Mononuclear cell (primary cell): ENCODE results near the gene ACOT7. TPM values are rescaled to one million over a fixed set of nuclear protein-coding genes. Genes with fewer than 3 reads are reported as not detected.

Experiments
- H3K27me3 ChIP-seq: 2 replicates; pipeline ENCODE4 v1.6.0; 2011; ENCODE audit warnings: low read length, control low read depth; ENCODE audit not compliant: insufficient read depth
- H3K4me1 ChIP-seq: 2 replicates; pipeline ENCODE4 v1.5.1; 2011; ENCODE audit warnings: mild to moderate bottlenecking, low read length, control low read depth; ENCODE audit not compliant: insufficient read depth
- H3K4me3 ChIP-seq: 2 replicates; pipeline ENCODE4 v1.5.1; 2011; ENCODE audit warnings: mild to moderate bottlenecking, low read length, moderate library complexity
- H3K9me3 ChIP-seq: 2 replicates; pipeline ENCODE4 v1.5.1; 2011; ENCODE audit warnings: low read depth, mild to moderate bottlenecking, control low read depth, low read length
- total RNA-seq: library from RNA; depleted of rRNA; stranded (reverse); fragments of >200 nt; gene quantifications from one replicate; pipeline ENCODE4 v1.2.3, GENCODE V29; 2012

Gene ACOT7
- total RNA-seq, 1 donor, result 2.1 TPM

DNA sequence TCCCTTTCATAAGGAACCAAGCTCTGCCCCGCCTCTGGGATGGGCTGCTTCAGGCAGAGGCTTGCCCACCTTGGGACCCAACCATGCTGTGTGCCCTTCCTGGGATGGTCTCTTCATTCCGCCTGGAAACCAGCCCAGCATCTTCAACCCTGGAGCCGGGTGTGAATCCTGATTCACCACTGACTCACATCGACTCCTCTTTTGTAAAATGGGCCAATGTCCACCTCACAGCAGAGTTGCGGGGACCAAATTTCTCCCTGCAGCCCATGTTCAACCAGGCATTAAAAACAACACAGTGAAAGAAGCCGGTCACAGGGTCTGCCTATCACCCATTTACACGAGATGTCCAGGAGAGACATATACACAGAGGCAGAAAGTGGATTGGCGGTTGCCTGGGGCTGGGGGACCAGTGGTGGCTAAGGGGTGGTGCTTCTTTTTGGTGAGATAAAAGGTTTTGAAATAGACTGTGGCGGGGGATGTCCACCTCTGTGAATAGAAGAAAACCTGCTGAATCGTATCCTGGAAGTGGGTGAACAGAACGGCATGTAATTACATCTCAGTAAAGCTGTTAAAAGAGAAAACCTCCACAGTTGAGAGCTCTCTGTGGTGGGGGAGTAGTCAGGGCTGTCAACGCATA is 125.8 kb downstream of the ACOT7 start:
- Histone ChIP-seq H3K4me3 (no peak overlapping the region), H3K9me3 (no peaks in the 10 kb centered on the region), H3K27me3 (no peaks in the 10 kb centered on the region), H3K4me1 (no peaks in the 10 kb centered on the region)

DNA sequence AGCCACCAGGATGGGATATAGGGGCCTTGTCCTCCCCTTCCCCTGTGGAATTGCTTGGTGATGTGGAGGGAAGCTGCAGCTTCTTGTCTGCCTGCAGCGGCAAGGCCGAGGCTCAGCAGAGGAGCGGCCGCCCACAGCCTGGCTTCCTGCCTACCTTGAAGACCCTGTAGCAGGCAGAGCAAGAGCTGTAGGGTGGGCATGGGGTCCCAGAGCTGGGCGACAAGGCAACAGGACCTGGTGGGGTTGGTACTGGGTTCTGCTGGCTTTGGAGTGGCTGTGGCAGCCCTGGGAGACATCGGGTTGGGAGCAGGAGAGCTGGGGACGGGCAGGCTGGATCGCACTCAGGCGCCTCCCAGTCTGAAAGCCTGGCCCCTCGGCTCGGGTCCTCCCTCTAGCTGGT is 126.9 kb downstream of the ACOT7 start:
- Histone ChIP-seq H3K27me3 (peaks cover 2% of the 10 kb centered on the region), H3K4me1 (no peaks in the 10 kb centered on the region), H3K9me3 (no peaks in the 10 kb centered on the region), H3K4me3 (no peak overlapping the region)

DNA sequence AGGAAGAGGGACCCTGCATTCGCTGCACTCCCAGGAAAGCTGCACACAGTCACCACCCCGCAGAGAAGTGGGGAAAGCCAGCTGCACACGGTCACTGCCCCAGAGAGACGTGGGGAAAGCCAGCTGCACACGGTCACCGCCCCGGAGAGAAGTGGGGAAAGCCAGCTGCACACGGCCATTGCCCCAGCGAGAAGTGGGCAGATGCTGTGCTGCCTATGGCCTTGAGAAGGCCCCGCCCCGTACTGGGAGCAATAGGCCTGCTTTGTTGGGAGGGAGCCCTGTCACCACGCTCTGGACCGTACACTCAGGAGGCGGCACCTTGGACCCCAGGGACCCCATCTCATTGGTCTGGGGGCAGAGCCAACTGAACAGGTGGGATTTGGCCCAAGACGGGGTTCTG is 128.4 kb downstream of the ACOT7 start:
- no peak overlapping the region for H3K4me3 ChIP-seq
- peaks cover 5% of the 10 kb centered on the region for H3K4me1 ChIP-seq
- peaks cover 2% of the 10 kb centered on the region for H3K27me3 ChIP-seq
- no peaks in the 10 kb centered on the region for H3K9me3 ChIP-seq

DNA sequence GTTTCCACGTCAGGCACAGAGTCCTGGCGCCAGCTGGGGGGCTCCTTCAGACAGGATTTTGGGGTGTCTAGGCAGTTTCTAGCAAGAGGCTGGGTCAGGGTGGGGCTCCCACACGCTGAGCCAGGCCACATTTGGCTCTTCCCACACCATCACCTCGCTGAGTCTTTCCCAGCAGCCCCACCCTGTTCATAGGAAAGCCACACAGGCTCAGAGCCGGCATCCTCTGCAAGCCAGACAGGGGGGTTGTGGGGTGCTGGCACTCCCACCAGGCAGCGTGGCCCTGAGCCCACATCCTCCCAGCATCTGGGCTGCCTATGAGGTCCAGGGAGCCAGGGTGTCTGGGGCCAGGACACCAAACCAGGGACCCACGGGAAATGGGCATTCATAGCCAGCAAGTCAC is 129.9 kb downstream of the ACOT7 start:
- peaks cover 11% of the 10 kb centered on the region for H3K4me1 ChIP-seq
- no peaks in the 10 kb centered on the region for H3K9me3 ChIP-seq
- H3K27me3 ChIP-seq, result peaks cover 2% of the 10 kb centered on the region
- H3K4me3 ChIP-seq, result no peak overlapping the region

DNA sequence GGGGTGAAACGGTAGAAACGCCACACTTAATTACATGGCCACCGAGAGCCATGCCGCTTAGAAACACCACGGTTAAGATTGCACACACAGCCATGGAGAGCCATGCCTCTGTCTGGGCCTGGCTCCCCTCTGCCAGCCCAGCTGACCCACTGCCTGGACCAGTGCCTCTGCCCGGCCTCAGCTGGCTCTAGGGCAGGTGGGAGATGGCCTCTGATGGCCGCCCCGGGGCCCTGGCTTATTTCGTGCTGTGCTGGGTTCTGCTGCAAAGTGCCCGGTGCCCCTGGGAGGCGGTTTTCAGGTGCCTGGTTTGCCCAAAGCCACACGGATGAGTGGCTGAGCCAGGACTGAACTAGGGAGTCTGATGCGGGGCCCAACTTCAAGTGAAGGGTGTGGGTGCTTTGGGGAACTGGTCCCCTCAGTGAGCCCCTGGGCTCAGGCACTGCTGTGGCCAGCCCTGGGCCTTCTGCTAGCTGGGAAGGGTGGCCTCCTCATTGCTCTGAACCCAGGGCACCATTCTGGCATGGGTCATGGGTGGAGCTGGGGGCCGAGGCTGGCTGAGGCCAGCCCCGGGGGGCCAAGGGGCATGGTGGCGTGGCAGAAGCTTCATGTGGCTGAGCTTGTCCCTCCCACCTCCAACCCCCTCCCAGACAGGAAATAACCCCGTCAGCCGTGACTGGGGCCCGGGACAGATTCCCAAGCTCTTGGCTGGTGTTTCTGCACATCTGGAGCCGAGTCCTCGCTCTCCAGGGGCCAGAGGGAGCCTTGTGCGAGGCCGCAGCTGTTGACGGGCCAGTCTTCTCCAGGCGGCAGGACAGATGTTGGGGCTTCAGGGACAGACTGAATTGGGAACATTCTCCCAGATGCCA is 130.8 kb downstream of the ACOT7 start:
- H3K4me1 ChIP-seq, result peaks cover 11% of the 10 kb centered on the region
- H3K4me3 ChIP-seq, result no peak overlapping the region
- H3K27me3 ChIP-seq, result peaks cover 2% of the 10 kb centered on the region
- H3K9me3 ChIP-seq, result no peaks in the 10 kb centered on the region

DNA sequence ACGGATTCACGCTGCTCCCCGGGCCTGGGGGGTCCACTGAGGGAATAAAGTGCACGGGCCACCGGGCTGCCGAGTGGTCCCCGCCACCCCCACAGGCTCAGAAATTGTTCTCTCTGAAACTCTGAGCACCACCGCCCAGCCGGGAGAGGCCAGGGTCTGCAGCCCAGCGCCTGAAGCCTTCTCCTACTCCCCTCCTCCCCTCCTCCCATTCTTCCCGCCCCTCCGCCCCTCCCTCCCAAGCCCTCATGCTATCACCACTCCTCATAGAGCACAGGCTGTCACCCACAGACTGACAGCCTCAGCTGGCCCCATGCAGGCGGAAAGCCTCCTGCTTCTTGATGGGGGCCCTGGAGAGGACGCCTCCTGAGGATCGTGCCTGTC is 132.0 kb downstream of the ACOT7 start:
- Histone ChIP-seq H3K4me1 (peaks cover 11% of the 10 kb centered on the region), H3K9me3 (no peaks in the 10 kb centered on the region), H3K4me3 (no peak overlapping the region), H3K27me3 (peaks cover 2% of the 10 kb centered on the region)

DNA sequence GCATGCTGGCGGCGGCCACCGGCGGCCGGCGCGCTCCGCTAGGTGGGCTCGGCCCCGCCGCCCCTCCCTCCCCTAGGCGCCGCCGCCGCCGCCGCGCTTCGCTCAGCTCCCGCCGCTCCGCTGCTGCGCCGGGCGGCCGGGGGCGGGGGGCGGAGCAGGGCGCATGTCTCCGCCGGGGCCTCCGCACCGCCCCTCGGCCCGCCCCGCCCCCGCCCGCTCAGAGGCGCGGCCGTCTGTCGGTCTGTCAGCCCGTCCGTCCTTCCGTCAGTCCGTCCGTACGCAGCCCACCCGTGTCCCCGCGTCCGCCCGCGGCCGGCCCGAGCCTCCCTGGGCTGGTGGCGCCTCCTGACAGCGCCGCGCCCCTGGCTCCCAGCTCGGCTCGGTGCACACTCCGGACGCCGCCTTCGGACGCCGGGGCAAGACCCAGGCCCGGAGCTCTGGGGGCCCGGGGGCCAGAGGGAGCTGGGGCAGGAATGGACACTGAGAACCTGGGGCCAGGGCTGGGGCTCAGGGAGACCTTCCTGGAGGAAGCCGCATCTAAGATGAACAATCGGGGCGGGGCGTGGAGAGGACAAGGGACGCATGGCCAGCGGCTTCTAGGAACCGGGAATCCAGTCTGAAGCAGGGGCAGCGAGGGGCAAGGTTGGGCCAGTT is 132.5 kb downstream of the ACOT7 start, which contains the start of gene GPR153:
GPR153 (minus strand) TSS at position 138 of the 654 bp plus-strand sequence. CDS start 6,193 bp downstream, outside the sequence.
- Histone ChIP-seq H3K9me3 (no peaks in the 10 kb centered on the region), H3K4me3 (peak within 1 kb of the TSS; percentile 25), H3K27me3 (peaks cover 2% of the 10 kb centered on the region), H3K4me1 (peaks cover 11% of the 10 kb centered on the region)

DNA sequence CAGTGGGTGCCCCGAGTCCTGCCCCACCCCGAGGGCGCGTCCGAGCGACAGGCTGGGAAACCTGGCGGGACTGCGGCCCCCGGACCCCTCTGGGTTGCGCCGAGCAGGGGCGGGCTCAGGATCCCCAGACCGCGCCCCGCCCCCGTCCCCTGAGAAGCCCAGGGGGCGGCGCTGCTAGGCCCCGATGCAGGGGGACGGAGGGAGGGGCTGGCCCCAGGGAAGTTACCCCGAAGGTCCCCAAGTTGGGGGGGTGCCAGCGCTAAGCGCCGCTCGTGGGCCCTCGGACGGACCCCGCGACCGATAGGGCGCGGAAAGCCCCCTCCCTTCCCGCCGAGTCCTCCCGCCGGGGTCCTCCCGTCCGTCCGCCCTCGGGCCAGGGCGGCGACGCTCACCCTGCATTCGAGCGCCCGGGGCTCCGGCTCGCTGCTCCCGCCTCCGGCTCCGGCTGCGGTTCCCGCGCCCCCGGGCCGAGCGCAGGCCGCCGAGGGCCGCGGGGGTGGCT is 133.1 kb downstream of the ACOT7 start:
- H3K4me3 ChIP-seq, result peak overlapping the region; percentile 25
- H3K4me1 ChIP-seq, result peaks cover 11% of the 10 kb centered on the region

DNA sequence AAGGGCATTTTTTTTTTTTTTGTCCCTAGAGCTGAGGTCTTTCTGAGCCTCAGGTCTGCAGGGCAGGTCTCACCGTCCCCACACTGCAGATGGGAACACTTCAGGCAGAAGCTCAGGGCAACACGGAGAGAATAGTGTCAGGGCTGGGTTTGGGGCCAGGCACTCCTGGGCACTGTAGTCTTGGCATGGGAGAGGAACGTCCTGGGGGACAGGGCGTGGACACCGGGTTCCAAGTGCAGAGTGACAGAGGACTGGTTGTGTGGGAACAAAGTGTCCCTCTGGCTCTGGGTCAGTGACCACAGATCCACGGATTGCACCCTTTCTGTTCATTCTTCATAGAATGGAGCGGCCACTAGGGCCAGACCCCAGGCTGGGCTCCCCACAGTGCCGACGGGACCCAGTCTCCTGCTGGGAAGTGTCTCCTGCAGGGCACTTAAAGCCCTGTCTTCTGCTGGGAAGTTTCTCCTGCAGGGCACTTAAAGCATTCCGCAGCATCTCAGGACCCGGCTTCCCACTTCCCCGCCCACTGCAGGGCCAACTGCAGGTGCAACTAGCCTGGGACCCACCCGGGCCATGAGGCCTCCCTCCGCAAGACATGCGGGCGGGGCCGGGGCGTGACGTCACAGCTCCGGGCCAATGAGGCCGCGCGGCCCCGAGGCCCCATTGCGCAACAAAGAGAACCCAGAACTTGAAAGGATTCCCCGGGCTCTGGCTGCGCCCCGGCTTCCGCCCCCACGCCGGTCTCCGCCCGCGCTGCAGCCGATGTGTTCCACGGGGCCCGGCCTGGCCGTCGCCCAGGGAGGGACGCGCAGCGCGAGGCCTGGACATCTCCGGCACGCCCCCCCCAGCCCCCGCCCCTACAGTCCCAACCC is 133.8 kb downstream of the ACOT7 start:
- Histone ChIP-seq H3K27me3 (peaks cover 2% of the 10 kb centered on the region), H3K4me3 (no peak overlapping the region), H3K9me3 (no peaks in the 10 kb centered on the region), H3K4me1 (peaks cover 11% of the 10 kb centered on the region)

More for the DNA sequence above, 133.1 kb downstream of the ACOT7 start:
- Histone ChIP-seq H3K9me3 (no peaks in the 10 kb centered on the region), H3K27me3 (peaks cover 2% of the 10 kb centered on the region)

DNA sequence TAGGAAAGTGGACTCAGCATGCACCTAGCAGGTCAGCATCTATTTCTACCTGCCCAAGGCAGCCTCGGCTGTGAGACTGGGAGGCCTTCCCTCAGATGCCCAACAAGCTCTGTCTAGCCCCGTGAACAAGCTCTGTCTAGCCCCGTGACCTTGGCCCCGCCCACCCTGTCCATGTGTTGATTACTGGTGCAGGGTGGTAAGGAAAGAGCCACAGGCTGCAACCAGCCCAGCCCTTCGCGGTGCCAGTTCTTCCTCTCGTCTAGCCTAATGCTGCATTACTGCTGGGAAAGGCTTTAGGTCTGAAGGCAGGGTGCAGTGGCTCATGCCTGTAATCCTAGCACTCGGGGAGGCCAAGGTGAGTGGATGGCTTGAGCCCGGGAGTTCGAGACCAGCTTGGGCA is 134.9 kb downstream of the ACOT7 start:
- H3K4me1 ChIP-seq, result peaks cover 11% of the 10 kb centered on the region
- no peaks in the 10 kb centered on the region for H3K9me3 ChIP-seq
- no peak overlapping the region for H3K4me3 ChIP-seq
- H3K27me3 ChIP-seq, result peaks cover 2% of the 10 kb centered on the region

DNA sequence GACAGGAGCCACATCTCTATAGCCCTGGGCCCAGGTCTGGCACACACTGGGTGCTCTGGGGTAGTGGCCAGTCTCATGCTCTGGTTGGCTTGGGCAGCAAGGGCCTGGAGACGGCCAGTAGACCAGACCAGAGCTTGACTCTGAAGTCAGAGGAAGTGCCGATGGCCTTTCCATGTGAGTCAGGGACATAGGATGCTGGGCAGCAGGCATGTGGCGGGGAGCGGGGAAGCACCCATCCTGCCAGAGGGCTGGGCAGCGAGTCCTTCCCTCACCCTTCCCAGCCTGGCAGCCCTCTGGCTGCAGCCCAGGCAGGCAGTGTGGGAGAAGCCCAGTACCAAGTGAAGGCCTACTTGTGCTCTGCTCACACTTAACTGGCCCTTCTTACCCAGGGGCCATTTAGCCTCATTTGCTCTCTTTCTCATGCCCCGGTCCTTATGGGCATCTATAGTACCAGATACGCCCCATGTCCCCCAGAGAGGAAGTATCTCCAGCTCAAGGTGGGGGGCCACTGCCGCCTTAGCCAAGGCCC is 136.0 kb downstream of the ACOT7 start:
- no peak overlapping the region for H3K4me3 ChIP-seq
- H3K4me1 ChIP-seq, result peaks cover 11% of the 10 kb centered on the region
- peaks cover 2% of the 10 kb centered on the region for H3K27me3 ChIP-seq
- H3K9me3 ChIP-seq, result no peaks in the 10 kb centered on the region

DNA sequence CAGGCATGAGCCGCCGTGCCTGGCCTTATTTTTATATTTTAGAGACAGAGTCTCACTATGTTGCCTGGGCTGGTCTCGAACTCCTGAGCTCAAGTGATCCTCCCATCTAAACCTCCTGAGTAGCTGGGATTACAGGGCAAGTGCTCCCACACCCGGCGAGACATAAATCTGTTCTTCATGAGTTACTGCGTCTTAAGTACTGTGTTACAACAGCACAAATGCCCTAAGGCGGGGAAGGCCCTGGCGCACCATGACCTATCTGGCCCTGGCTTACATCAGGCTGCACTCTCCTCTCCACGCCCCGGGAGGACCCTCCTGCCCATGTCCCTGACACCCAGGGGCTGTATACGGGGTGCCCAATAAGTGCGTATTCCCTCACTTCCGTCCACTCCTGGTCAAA is 136.9 kb downstream of the ACOT7 start:
- peaks cover 11% of the 10 kb centered on the region for H3K4me1 ChIP-seq
- no peaks in the 10 kb centered on the region for H3K9me3 ChIP-seq
- H3K4me3 ChIP-seq, result no peak overlapping the region
- H3K27me3 ChIP-seq, result no peaks in the 10 kb centered on the region

DNA sequence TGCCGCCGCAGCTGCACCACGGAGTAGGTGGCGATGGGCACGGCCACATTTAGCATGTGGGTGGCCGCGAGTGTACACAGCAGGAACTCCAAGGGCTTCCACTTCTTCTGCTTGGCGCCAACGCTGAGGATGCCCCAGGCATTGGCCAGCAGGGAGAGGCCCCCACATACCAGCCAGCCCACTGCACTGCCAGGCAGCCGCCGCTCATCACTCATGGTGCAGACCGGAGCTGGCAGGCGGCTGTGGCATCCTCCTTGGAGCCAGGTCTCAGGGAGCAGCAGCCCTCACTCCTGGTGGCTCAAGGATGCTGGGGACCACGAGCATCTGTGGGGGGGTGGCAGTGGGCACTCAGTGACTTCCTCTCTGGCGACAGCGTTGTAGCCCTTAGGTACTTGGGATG is 138.9 kb downstream of the ACOT7 start:
- Histone ChIP-seq H3K9me3 (no peaks in the 10 kb centered on the region), H3K4me1 (peaks cover 4% of the 10 kb centered on the region), H3K27me3 (peaks cover 9% of the 10 kb centered on the region), H3K4me3 (no peak overlapping the region)

DNA sequence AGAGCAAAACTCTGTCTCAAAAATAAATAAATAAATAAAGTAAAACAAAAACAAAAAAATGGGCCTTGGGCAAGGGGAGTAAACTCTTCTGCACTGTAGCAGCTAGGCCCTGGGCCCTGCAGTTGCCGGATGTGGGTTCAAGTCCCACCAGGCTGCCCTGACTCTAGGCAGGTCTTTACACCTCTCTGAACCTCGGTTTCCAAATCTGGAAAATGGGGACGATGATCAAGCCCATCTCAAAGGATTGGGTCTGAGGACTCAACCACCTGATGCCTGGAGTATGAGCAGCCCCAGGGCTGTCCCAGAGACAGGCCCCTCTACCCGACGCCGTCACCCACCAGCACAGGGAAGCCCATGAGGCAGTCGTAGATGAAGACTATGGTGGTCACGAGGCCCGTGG is 140.2 kb downstream of the ACOT7 start:
- H3K4me1 ChIP-seq, result no peaks in the 10 kb centered on the region
- no peak overlapping the region for H3K4me3 ChIP-seq
- H3K9me3 ChIP-seq, result no peaks in the 10 kb centered on the region
- peaks cover 16% of the 10 kb centered on the region for H3K27me3 ChIP-seq
